Naive thymus-derived CD8-positive, alpha-beta T cell (primary cell): ENCODE measurements around the gene PIGM. TPM values are rescaled to one million over a fixed set of nuclear protein-coding genes. Genes with fewer than 3 reads are reported as not detected.
A peak's percentile ranks its signal among the peaks of the same experiment; 100 is the strongest.

ENCODE experiments used
- ATAC-seq, 2 donors: fragments of 150-1000 bp; cut with Tn5 transposase in 1 of 2; sonication (Bioruptor Pico), chemical (Tn5 transposase) in 1 of 2; 1 replicate in 1 of 2; 2 replicates in 1 of 2; pipeline ENCODE4 v1.10.0; 2021; ENCODE audit warnings: mild to moderate bottlenecking in 2 of 2, moderate library complexity in 2 of 2
- POLR2A ChIA-PET: fragments of 350-600 bp; sonication (Branson Sonifier 250); formaldehyde crosslinking; loops from one replicate; lab custom pipeline; 2021; ENCODE audit warnings: antibody characterized with exemption; lab: Charles Lee
- DNase-seq, 10 donors: peaks; one replicate each; pipeline versions ENCODE4 v3.0.0 to v3.0.0-alpha.2; 2020 to 2022
- H3K27ac Mint-ChIP-seq, 10 donors: one replicate each; pipeline ENCODE4 v1.8.0; 2020 to 2022; ENCODE audit warnings: mild to moderate bottlenecking in 10 of 10, mixed read lengths in 10 of 10, moderate library complexity in 4 of 10, inconsistent platforms in 1 of 10
- H3K27me3 Mint-ChIP-seq, 5 donors: one replicate each; pipeline ENCODE4 v1.8.0; 2021 to 2022; ENCODE audit warnings: mixed read lengths in 5 of 5
- H3K36me3 Mint-ChIP-seq, 3 donors: one replicate each; pipeline ENCODE4 v1.8.0; 2020 to 2022; ENCODE audit warnings: mixed read lengths in 3 of 3, mild to moderate bottlenecking in 2 of 3, inconsistent platforms in 1 of 3
- H3K4me1 Mint-ChIP-seq, 4 donors: one replicate each; pipeline ENCODE4 v1.8.0; 2021 to 2022; ENCODE audit warnings: mixed read lengths in 4 of 4
- H3K4me3 Mint-ChIP-seq, 10 donors: one replicate each; pipeline ENCODE4 v1.8.0; 2020 to 2022; ENCODE audit warnings: mild to moderate bottlenecking in 10 of 10, mixed read lengths in 10 of 10, moderate library complexity in 6 of 10, inconsistent platforms in 1 of 10
- H3K9me3 Mint-ChIP-seq, 9 donors: one replicate each; pipeline ENCODE4 v1.8.0; 2020 to 2022; ENCODE audit warnings: mixed read lengths in 9 of 9, mild to moderate bottlenecking in 3 of 9, inconsistent platforms in 1 of 9, moderate library complexity in 1 of 9
- polyA plus RNA-seq, 3 donors: library from polyadenylated mRNA; unstranded; fragments of 300-500 nt; fragmentation: Illumina TruSeq; gene quantifications; one replicate each; pipeline ENCODE4 v1.2.3, GENCODE V29; 2021
- total RNA-seq, 8 experiments: library from RNA in 2 of 8; stranded (reverse) in 2 of 8; gene quantifications; one replicate each; pipeline ENCODE4 v1.2.3 and lab custom pipeline; 2021 to 2026

The PIGM gene
- total RNA-seq (1 to 10 TPM; 9.6 to 9.7 TPM), polyA plus RNA-seq (1 to 10 TPM; 3.3 to 4.0 (median 3.8) TPM), total RNA-seq (lab: John Stamatoyannopoulos, UW) (12.4 to 23.1 (median 16.2) reads per million in 6 experiments)

DNA sequence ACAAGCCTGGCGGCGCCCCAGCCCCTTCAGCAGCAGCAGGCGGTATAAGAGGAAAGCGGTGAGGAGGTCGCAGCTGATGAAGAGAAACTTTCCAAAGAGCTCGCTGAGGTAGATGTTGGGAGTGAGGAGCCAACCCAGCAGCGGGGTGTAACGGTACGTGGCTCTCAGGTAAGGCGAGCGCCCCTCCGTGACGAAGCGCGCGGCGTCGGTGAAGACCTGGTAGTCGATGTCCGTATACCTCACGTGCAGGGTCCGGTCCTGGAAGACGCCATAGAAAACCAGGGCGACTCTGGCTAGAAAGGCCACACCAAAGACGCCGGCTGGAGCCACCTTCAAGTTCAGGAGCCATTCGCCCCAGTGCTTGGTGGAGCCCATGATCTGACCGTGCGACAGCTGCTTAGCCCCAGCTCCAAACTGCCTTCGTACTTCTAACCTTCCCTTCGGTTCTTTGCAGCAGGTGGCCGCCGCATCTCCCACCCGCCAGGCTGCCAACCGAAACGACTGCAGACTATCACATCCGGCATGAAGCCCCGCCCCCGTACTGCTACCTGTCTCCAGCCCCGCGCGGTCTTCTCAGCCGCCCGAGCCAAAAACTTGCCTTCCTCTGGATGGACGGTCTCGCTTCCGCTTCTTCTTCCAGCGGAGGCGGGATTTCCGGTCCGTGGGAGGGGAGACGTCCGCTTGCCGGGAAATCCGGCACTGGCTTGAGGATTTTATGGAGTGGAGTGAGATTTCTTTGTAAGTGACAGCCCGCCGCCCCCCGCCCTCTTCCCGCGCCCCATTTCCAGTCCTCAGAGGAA, at the start of gene PIGM:
PIGM (minus strand) TSS at position 626 of the 800 bp plus-strand sequence; CDS start at position 375, 251 bp downstream.
- Mint-ChIP-seq H3K9me3 (no peaks in the 10 kb centered on the region), H3K4me1 (peaks cover 19 to 43% (median 36%) of the 10 kb centered on the region in 4 donors), H3K27me3 (peaks cover 0 to 2% (median 0%) of the 10 kb centered on the region in 5 donors), H3K36me3 (peaks cover 0 to 9% (median 4%) of the 10 kb centered on the region in 3 donors), H3K27ac (peak within 1 kb of the TSS; percentile 89 to 97 (median 95)), H3K4me3 (peak within 1 kb of the TSS; percentile 90 to 99 (median 97))
- DNase-seq (peak; percentile 85 to 95 (median 88)), ATAC-seq (peak; percentile 96 to 97)
- POLR2A ChIA-PET = interaction anchor here (1.3 to 2.5 kb wide), 4 partner anchors 10 to 231 kb away, joined by 4 to 14 read pairs (median 6); partner anchors contain the start of genes DCAF8 and TAGLN2

DNA sequence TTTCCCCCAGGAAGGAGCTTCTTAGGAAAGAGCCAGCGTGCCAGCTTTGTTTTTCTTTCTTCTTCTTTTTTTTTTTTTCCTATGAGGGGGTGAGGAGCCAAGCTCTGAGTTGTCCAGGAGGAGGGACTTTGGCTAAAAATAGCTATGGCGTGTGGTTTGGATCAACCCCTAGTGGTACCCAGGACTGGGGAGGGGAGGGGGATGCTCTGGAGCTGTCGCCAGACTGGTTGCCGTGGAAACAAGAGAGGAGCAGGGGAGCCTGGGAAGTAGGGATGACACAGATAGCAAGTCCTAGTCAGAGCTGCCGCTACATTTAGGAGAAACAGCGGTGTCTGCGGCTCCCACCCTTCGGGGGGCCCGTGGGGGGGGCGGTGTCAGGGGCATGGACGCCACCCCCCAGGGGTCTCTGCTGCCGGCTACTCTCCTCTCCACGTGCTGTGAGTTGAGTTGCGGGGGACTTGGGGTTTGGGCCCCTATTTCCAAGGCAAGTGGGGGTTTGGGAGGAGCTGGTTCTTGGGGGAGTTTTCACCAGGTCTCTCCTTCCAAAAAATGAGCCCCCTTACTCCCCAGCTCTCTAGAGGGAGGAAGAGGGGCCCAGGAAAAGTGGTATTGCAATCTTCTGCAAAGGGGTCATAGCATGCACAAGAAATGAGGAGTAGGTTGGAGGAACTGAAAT, 49.6 kb upstream of the PIGM start, which contains the start of gene KCNJ9:
KCNJ9 (plus strand) TSS at position 278 of the 676 bp plus-strand sequence. CDS start 2,493 bp downstream, outside the sequence.
- Mint-ChIP-seq H3K4me1 (peaks cover 11 to 21% (median 14%) of the 10 kb centered on the region in 4 donors), H3K4me3 (peak within 1 kb of the TSS in 3 of 10 donors; percentile 15 to 49 (median 47)), H3K27me3 (peaks cover 33 to 61% (median 47%) of the 10 kb centered on the region in 5 donors), H3K27ac (peak within 1 kb of the TSS in 3 of 10 donors; percentile 45 to 73 (median 56)), H3K36me3 (peaks cover 0 to 6% (median 0%) of the 10 kb centered on the region in 3 donors), H3K9me3 (no peaks in the 10 kb centered on the region)
- ATAC-seq (no peak), DNase-seq (peak in 1 of 10 donors; percentile 58)
- POLR2A ChIA-PET = interaction anchor here (0.6 to 1.1 kb wide), 2 partner anchors 14 to 626 kb away, joined by 3 to 4 read pairs; no protein-coding TSS in a partner anchor

DNA sequence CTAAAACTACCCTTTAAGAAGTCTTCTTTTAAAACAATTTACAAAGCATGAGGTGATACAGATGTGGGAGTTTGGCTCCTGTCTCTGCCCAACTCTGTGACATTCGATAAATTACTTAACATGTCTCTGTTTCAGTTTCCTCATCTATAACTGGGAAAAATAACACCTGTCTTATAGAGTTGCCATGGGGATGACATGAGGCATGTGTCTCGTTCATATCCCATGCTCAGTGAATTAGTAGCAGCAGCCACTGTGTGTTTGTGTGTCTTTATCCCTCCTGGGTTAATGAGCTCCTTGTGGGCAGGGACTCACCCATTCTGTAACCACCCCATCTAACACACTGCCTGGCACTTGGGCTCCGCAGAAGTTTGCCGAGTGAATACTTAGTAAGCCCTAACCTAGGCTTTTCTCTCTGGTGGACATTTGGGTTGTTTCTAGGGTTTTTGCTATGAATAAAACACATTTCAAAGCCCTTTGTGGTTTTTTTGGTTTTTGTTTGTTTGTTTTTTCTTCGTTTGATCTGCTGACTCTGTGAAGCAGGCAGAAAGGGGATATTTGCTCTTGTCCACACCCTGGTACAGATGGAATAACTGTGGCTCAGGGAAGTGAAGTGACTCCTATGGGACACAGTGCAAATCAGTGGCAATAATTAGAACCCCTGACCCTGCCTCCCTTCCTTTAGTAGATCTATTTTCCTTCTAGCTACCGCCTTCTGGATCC, 48.8 kb upstream of the PIGM start:
- Mint-ChIP-seq H3K9me3 (no peaks in the 10 kb centered on the region), H3K4me3 (no peak overlapping the region), H3K4me1 (peaks cover 8 to 15% (median 9%) of the 10 kb centered on the region in 4 donors), H3K27ac (no peak overlapping the region), H3K36me3 (peaks cover 0 to 4% (median 0%) of the 10 kb centered on the region in 3 donors), H3K27me3 (peaks cover 38 to 70% (median 51%) of the 10 kb centered on the region in 5 donors)
- no peak for ATAC-seq
- POLR2A ChIA-PET = interaction anchor here (0.6 kb wide), 1 partner anchor 627 kb away, joined by 3 read pairs; no protein-coding TSS in a partner anchor
- no peak for DNase-seq

DNA sequence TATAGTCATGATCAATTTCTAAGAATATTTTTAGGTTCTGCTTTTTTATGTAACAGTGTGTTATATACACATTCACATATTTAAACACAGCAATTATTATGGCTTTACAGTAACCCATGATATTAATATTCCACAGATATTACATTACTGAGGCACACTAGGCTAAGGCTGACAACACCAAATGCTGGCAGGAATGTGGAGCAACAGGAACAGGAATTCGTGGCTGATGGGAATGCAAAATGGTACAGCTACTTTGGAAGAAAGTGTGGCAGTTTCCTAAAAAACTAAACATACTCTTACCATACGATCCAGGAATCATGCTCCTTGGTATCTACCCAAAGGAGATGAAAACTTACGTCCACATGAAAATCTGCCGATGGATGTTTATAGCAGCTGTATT, 47.7 kb upstream of the PIGM start:
- POLR2A ChIA-PET = no interaction called here

DNA sequence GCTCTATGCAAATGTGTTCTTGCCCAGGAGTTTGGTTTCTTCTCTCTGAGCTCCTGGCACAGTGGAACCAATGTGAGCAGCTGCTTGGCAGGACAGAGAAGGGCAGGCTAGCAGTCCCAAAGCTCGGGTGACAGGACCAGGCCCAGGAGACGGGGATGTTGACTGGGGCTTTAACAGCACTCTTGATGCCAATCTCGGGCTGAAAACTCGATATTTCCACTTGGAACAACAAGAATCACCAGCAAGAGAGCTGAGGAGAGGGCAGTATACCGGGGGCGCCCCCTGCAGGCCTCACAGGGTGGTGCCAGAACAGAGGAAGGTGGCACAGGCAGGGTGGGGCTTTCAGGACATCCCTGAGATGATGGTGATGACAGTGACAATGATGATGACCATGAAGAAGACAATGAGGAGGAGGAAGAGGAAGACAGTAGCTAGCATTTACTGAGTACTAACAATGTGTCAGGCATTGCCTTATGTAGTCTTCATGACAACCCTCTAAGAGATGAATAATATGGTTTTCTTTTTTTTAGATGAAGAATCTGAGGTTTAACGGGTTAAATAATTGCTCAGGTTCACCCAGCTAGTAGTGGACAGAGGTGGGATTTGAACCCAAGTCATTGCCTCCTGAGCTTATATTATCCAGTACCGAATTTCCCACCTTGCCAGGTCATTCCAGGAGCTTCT, 46.9 kb upstream of the PIGM start:
- Mint-ChIP-seq H3K36me3 (peaks cover 0 to 2% (median 0%) of the 10 kb centered on the region in 3 donors), H3K27ac (no peak overlapping the region), H3K4me3 (no peak overlapping the region), H3K27me3 (peaks cover 47 to 83% (median 58%) of the 10 kb centered on the region in 5 donors), H3K9me3 (no peaks in the 10 kb centered on the region), H3K4me1 (peaks cover 0 to 5% (median 3%) of the 10 kb centered on the region in 4 donors)
- POLR2A ChIA-PET = interaction anchor here (0.9 kb wide), 1 partner anchor 23 kb away, joined by 3 read pairs; no protein-coding TSS in a partner anchor
- ATAC-seq (peak; percentile 90), DNase-seq (peak; percentile 32 to 67 (median 56))

More for the DNA sequence above, 47.7 kb upstream of the PIGM start:
- Mint-ChIP-seq H3K36me3 (peaks cover 0 to 2% (median 0%) of the 10 kb centered on the region in 3 donors), H3K27me3 (peaks cover 44 to 81% (median 55%) of the 10 kb centered on the region in 5 donors), H3K4me3 (no peak overlapping the region), H3K27ac (no peak overlapping the region), H3K4me1 (peaks cover 5 to 10% (median 6%) of the 10 kb centered on the region in 4 donors), H3K9me3 (no peaks in the 10 kb centered on the region)
- DNase-seq (no peak), ATAC-seq (no peak)

DNA sequence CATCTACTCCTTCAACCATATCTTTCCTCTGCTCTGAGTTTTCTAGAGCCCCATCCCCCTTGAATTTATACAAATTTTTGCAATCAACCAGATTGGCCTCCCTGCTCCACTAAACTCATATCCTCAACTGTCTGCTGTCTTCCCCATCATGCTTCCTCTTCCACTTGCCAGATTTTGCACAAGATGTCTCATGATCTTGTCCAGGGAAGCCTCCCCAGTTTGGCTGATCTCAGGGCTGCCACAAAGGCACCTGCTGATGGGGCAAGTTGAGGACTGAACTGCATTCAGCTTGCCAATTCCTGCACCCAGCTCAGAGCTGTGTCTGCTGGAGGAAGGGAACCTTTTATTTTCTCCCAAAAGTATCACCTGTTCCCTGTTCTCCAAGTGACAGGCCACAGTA, 45.7 kb upstream of the PIGM start:
- POLR2A ChIA-PET = interaction anchor here (0.6 kb wide), 1 partner anchor 30 kb away, joined by 3 read pairs; no protein-coding TSS in a partner anchor

DNA sequence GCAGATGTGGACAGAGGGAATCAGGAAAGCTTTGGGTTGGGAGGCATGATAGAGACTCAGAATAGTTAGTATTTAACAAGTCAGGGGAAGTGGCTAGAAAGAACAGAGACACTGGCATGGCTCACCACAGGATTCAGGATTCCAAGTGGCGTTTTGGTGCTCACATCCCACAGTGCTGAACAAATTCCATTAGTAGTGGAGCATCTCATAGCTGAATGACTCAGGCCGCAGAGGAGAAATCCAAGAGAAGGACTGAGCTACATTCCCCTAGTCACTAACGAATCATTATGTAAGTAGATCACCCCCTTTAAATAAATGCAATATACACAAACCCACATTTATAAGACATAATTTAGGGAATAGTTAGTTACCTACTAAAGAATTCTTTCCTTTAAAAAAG, 44.5 kb upstream of the PIGM start:
- Mint-ChIP-seq H3K36me3 (peaks cover 0 to 2% (median 1%) of the 10 kb centered on the region in 3 donors), H3K4me1 (peaks cover 0 to 7% (median 6%) of the 10 kb centered on the region in 4 donors), H3K9me3 (peaks cover 0 to 2% (median 0%) of the 10 kb centered on the region in 9 donors), H3K4me3 (no peak overlapping the region), H3K27ac (no peak overlapping the region), H3K27me3 (peaks cover 54 to 79% (median 63%) of the 10 kb centered on the region in 5 donors)
- ATAC-seq (no peak), DNase-seq (no peak)
- POLR2A ChIA-PET = no interaction called here

More for the DNA sequence above, 45.7 kb upstream of the PIGM start:
- Mint-ChIP-seq H3K4me1 (peaks cover 0 to 3% (median 0%) of the 10 kb centered on the region in 4 donors), H3K36me3 (peaks cover 0 to 2% (median 1%) of the 10 kb centered on the region in 3 donors), H3K4me3 (no peak overlapping the region), H3K27ac (no peak overlapping the region), H3K9me3 (no peaks in the 10 kb centered on the region), H3K27me3 (peaks cover 52 to 79% (median 61%) of the 10 kb centered on the region in 5 donors)
- DNase-seq = no peak
- no peak for ATAC-seq

DNA sequence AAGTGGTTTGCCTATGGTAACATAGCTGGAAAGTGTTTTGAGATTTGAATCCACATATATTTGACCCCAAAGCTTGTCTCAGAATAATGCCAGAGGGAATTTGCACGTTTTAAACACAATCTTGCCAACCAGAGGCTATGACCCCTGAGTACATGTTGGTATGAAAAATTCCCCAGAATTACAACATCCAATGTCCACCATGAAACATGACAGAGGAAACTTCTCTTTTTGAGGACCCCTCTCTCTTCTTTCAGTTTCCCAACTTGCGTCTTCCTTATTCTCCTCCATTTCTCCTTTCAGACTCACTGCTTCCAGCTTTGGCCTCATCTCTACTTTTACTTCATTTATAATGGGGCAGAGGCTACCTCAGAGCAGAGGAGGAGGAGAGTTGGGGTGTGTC, 44.0 kb upstream of the PIGM start:
- ATAC-seq = no peak
- peaks cover 49 to 75% (median 59%) of the 10 kb centered on the region in 5 donors for H3K27me3 Mint-ChIP-seq
- H3K4me1 Mint-ChIP-seq = peaks cover under 1 to 8% (median 6%) of the 10 kb centered on the region in 4 donors
- POLR2A ChIA-PET = no interaction called here
- peaks cover 0 to 2% (median 0%) of the 10 kb centered on the region in 9 donors for H3K9me3 Mint-ChIP-seq
- no peak overlapping the region for H3K27ac Mint-ChIP-seq
- H3K36me3 Mint-ChIP-seq = peaks cover 0 to 1% (median under 1%) of the 10 kb centered on the region in 3 donors
- no peak overlapping the region for H3K4me3 Mint-ChIP-seq
- DNase-seq = no peak

DNA sequence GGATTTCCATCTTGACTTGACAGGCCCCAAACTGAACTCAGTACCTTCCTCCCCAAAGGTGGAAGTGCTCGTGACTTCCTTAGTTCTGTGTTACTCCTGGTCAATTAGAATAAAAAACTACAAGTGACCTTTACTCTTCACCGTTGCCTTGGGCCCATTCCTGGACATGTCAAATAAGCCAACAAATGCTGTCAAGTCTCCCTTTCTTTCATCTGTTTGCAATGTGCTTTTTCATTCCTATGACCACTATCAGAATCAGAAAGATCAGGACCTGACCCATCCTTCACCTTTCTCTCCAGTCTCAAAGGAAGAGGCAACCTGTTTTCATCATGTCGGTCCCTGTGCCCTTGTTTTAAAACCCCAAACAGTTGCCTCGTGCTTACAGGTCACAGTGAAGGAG, 43.1 kb upstream of the PIGM start:
- peaks cover 0 to 2% (median 0%) of the 10 kb centered on the region in 9 donors for H3K9me3 Mint-ChIP-seq
- POLR2A ChIA-PET = interaction anchor here (1.0 kb wide), 1 partner anchor 29 kb away, joined by 3 read pairs; no protein-coding TSS in a partner anchor
- peaks cover 0 to 1% (median 0%) of the 10 kb centered on the region in 3 donors for H3K36me3 Mint-ChIP-seq
- no peak for DNase-seq
- no peak for ATAC-seq
- H3K27ac Mint-ChIP-seq = no peak overlapping the region
- peaks cover 41 to 65% (median 54%) of the 10 kb centered on the region in 5 donors for H3K27me3 Mint-ChIP-seq
- peaks cover 10 to 15% (median 12%) of the 10 kb centered on the region in 4 donors for H3K4me1 Mint-ChIP-seq
- no peak overlapping the region for H3K4me3 Mint-ChIP-seq

DNA sequence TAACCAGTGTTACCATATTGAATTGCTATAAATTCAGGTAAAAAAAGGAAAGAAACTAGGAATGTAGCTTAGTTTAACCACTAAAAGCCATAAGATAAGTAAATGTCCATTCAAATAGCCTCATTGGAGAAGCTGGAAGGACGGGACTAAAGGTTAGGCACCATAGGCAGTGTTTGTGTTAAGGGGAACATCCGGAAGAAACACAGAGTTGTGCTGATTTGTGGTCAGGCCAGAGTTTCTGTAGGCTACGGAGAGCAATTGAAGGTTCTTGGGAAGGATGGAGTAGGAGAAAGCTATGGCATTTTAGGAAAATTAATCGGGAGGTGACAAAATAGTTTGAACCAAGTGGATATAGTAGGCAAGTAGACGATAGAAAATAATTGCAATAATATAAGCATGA, 39.5 kb upstream of the PIGM start:
- H3K4me1 Mint-ChIP-seq = peaks cover 9 to 20% (median 15%) of the 10 kb centered on the region in 4 donors
- peaks cover 0 to 1% (median 0%) of the 10 kb centered on the region in 3 donors for H3K36me3 Mint-ChIP-seq
- ATAC-seq (no peak), DNase-seq (peak in 1 of 10 donors; percentile 32)
- POLR2A ChIA-PET = no interaction called here
- peak overlapping the region in 1 of 10 donors; percentile 48 for H3K27ac Mint-ChIP-seq
- peak overlapping the region in 3 of 10 donors; percentile 24 to 53 (median 30) for H3K4me3 Mint-ChIP-seq
- H3K27me3 Mint-ChIP-seq = peaks cover 25 to 37% (median 27%) of the 10 kb centered on the region in 5 donors
- H3K9me3 Mint-ChIP-seq = peaks cover 0 to 2% (median 0%) of the 10 kb centered on the region in 9 donors
